Fibroblast of villous mesenchyme (primary cell): ENCODE measurements around the gene JMJD4. TPM values are rescaled to one million over a fixed set of nuclear protein-coding genes. Genes with fewer than 3 reads are reported as not detected.

Experiments used
- DNase-seq: peaks from one replicate; pipeline ENCODE4 v3.0.0-alpha.2; 2010; ENCODE audit warnings: low read depth
- H3K4me3 ChIP-seq: 2 replicates; pipeline ENCODE4 v1.5.1; 2011; ENCODE audit warnings: low read depth, mild to moderate bottlenecking, low read length
- CTCF ChIP-seq: IDR thresholded peaks from 2 replicates; pipeline ENCODE4 v1.5.1; 2012; ENCODE audit warnings: low read depth, mild to moderate bottlenecking, low read length; ENCODE audit not compliant: insufficient read depth
- total RNA-seq: library from RNA; depleted of rRNA; stranded (reverse); fragments of >200 nt; gene quantifications from 2 replicates; pipeline ENCODE4 v1.2.3, GENCODE V29; 2012

JMJD4 gene
- total RNA-seq, 1 donor, result 25.5 TPM

- TF ChIP-seq CTCF, result no peak
- DNase-seq, result no peak
- no peak overlapping the region for H3K4me3 ChIP-seq
These were observed 1.8 kb downstream of the JMJD4 start for GRCh38 chr1:227733309-227733705.

GRCh38 chr1:227732586-227733308 is 2.4 kb downstream of the JMJD4 start:
- TF ChIP-seq CTCF, result no peak
- DNase-seq, result no peak
- no peak overlapping the region for H3K4me3 ChIP-seq

- no peak overlapping the region for H3K4me3 ChIP-seq
These were observed 3.2 kb downstream of the JMJD4 start for GRCh38 chr1:227731696-227732585.

GRCh38 chr1:227731241-227731677 is 3.8 kb downstream of the JMJD4 start:
- DNase-seq, result no peak
- TF ChIP-seq CTCF, result no peak
- H3K4me3 ChIP-seq, result no peak overlapping the region

More at GRCh38 chr1:227731696-227732585, 3.2 kb downstream of the JMJD4 start:
- TF ChIP-seq CTCF, result no peak
- DNase-seq, result no peak

GRCh38 chr1:227730630-227731151 is 4.4 kb downstream of the JMJD4 start:
- no peak for DNase-seq
- no peak overlapping the region for H3K4me3 ChIP-seq
- TF ChIP-seq CTCF, result no peak

GRCh38 chr1:227729881-227730629 is 5.0 kb downstream of the JMJD4 start:
- peak; percentile 91 for TF ChIP-seq CTCF
- peak; percentile 56 for DNase-seq
- H3K4me3 ChIP-seq, result no peak overlapping the region
